Common myeloid progenitor, CD34-positive (primary cell): ENCODE results near the gene MFNG.

ENCODE experiments used
- CTCF ChIA-PET: fragments of 350-600 bp; sonication (Branson Sonifier 250); formaldehyde crosslinking; loops from one replicate; lab custom pipeline; 2021; ENCODE audit warnings: antibody characterized with exemption; lab: Charles Lee
- POLR2A ChIA-PET: fragments of 350-600 bp; sonication (Branson Sonifier 250); formaldehyde crosslinking; loops from one replicate; lab custom pipeline; 2021; ENCODE audit warnings: antibody characterized with exemption; lab: Charles Lee
- DNase-seq, 3 donors: peaks; one replicate each; pipeline versions ENCODE4 v3.0.0 to v3.0.0-alpha.2; 2013
- H3K27ac ChIP-seq, 2 experiments: 1 replicate in 1 of 2; 2 replicates in 1 of 2; pipeline ENCODE4 v1.7.0; 2013; ENCODE audit warnings: inconsistent platforms in 2 of 2, low read length in 2 of 2, mild to moderate bottlenecking in 2 of 2, low read depth in 1 of 2, moderate library complexity in 1 of 2; ENCODE audit not compliant: severe bottlenecking in 2 of 2, insufficient read depth in 1 of 2, poor library complexity in 1 of 2
- H3K27me3 ChIP-seq, 5 experiments: replicated peaks in 2 of 5; 1 replicate in 3 of 5; 2 replicates in 2 of 5; pipeline versions ENCODE4 v1.6.1 to v1.7.0; 2013; ENCODE audit warnings: low read length in 4 of 5, mild to moderate bottlenecking in 2 of 5, moderate library complexity in 2 of 5, inconsistent platforms in 1 of 5; ENCODE audit not compliant: insufficient read depth in 5 of 5, control insufficient read depth in 4 of 5
- H3K36me3 ChIP-seq, 4 experiments: 1 replicate in 2 of 4; 2 replicates in 2 of 4; pipeline versions ENCODE4 v1.6.1 to v1.7.0; 2013; ENCODE audit warnings: low read length in 3 of 4, control low read depth in 1 of 4, mild to moderate bottlenecking in 1 of 4; ENCODE audit not compliant: control insufficient read depth in 4 of 4, insufficient read depth in 4 of 4
- H3K4me1 ChIP-seq, 4 experiments: 1 replicate in 3 of 4; 2 replicates in 1 of 4; pipeline versions ENCODE4 v1.6.1 to v1.7.1; 2013; ENCODE audit warnings: low read length in 3 of 4, mild to moderate bottlenecking in 3 of 4, control low read depth in 1 of 4, inconsistent platforms in 1 of 4, moderate library complexity in 1 of 4; ENCODE audit not compliant: control insufficient read depth in 4 of 4, insufficient read depth in 4 of 4; ENCODE audit errors: control extremely low read depth in 1 of 4
- H3K4me3 ChIP-seq, 7 experiments: 1 replicate in 4 of 7; 2 replicates in 3 of 7; pipeline versions ENCODE4 v1.5.1 to v1.7.0; 2013; ENCODE audit warnings: mild to moderate bottlenecking in 7 of 7, low read length in 6 of 7, moderate library complexity in 6 of 7, inconsistent platforms in 2 of 7, low read depth in 2 of 7, control low read depth in 1 of 7; ENCODE audit not compliant: insufficient read depth in 4 of 7, control insufficient read depth in 1 of 7; ENCODE audit errors: extremely low read depth in 1 of 7
- H3K9me3 ChIP-seq, 5 experiments: 1 replicate in 4 of 5; 2 replicates in 1 of 5; pipeline versions ENCODE4 v1.6.1 to v1.7.1; 2013; ENCODE audit warnings: low read length in 4 of 5, mild to moderate bottlenecking in 2 of 5, inconsistent platforms in 1 of 5, low read depth in 1 of 5, moderate library complexity in 1 of 5; ENCODE audit not compliant: control insufficient read depth in 4 of 5, insufficient read depth in 2 of 5; ENCODE audit errors: control extremely low read depth in 1 of 5
- WGBS: methylation state at CpG from one replicate; pipeline ENCODE4 v1.1.5; 2013; ENCODE audit not compliant: insufficient coverage; 5-methylcytosine and 5-hydroxymethylcytosine counted together

Gene MFNG

DNA sequence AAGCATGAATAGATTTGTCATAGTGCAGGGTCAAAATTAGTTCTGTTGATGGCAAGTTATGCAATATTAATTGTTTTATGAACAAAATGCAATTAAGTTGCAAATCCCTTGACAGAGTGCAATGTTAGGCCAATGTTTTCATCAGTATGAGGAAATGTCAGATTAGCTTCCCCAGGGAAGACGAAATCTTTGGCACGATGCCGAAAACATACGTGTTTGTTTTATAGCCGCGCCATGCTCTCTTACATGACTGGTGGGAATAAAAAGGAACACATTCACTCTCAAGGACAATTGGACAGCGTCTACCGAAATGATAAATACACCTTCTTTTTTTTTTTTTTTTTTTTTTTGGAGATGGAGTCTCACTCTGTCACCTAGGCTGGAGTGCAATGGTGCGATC lies 27.0 kb downstream of the MFNG start:
- 98% methylated on average over 7 of the region's 9 CpGs for WGBS
- DNase-seq = no peak
- peaks cover 2 to 10% (median 4%) of the 10 kb centered on the region in 4 experiments for H3K4me1 ChIP-seq
- ChIA-PET POLR2A (interaction anchor here (0.7 kb wide), 1 partner anchor 129 kb away, joined by 5 read pairs; no protein-coding TSS in a partner anchor), CTCF (interaction anchor here (1.2 to 6.2 kb wide), 12 partner anchors 10 to 198 kb away, joined by 3 to 66 read pairs (median 6); no protein-coding TSS in a partner anchor)
- no peaks in the 10 kb centered on the region for H3K9me3 ChIP-seq
- H3K27me3 ChIP-seq = no peaks in the 10 kb centered on the region
- no peak overlapping the region for H3K27ac ChIP-seq
- H3K4me3 ChIP-seq = no peak overlapping the region
- H3K36me3 ChIP-seq = no peaks in the 10 kb centered on the region

DNA sequence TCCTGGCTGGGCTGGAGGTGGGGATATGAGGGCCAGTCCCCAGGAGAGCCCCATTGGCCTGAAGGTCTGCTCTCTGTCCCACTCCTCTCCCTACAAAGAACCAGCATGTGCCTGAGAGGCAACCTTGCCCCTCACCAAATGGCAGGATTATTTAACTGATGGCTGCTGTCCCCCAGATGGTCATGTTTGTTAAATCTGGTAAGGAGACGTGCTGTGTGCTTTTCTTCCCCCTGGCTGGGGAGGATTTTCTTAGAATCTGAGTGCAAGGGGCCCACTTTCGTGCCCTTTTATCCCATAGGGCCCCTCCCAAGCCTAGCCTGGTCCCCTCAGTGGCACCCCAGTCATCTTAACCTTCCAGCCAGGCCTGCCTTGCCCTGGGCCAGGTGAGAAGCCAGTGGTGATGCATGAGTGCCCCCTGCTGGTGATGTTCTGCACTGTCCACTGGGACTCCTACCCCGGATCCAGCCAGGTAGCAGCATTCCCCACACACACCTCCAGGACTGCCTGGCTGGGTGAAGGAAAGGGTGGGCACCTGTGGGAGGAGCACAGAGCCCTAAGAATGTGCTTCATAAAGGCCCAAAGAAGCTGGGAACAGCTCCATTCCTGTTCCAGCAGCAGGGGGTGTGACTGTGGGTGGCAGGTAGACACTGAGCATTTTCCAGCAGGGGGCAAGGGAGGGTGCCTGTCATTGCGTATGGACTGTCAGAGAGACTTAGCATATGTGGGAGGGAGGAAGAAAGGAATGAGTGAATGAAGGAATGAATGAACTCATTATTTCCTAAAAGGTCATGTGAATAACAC lies 28.9 kb downstream of the MFNG start:
- ChIA-PET POLR2A (interaction anchor here (1.2 kb wide), 1 partner anchor 290 kb away, joined by 3 read pairs; no protein-coding TSS in a partner anchor), CTCF (interaction anchor here (0.9 to 6.2 kb wide), 21 partner anchors 8 to 212 kb away, joined by 3 to 66 read pairs (median 4); partner anchors contain the start of gene ELFN2)
- WGBS = 68% methylated on average over 3 of the region's 4 CpGs
- H3K4me1 ChIP-seq = peaks cover 0 to 6% (median 3%) of the 10 kb centered on the region in 4 experiments
- no peaks in the 10 kb centered on the region for H3K36me3 ChIP-seq
- H3K9me3 ChIP-seq = no peaks in the 10 kb centered on the region
- no peak overlapping the region for H3K27ac ChIP-seq
- no peak overlapping the region for H3K4me3 ChIP-seq
- DNase-seq = peak; percentile 59 to 77 (median 71)
- H3K27me3 ChIP-seq = no peaks in the 10 kb centered on the region

DNA sequence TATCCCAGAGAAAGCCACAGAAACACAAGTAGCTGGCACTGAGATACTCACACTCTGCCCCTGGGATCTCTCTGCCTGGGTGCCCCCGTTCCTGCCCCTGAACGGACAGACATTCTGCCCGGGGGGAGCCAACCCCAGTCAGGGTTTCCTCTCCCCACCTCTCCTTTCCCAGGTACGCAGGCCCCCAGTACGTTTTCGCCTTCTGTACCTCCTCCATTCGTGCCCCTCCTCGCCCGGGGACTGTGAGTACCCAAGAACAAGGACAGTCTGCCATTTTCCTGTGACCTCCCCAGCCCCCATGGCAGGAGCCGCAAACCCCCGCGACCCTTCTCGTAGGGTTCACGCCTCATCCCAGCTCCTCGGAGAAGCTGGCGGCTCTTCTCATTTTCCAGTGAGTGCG lies 29.8 kb downstream of the MFNG start:
- Histone ChIP-seq H3K36me3 (no peaks in the 10 kb centered on the region), H3K27ac (no peak overlapping the region), H3K9me3 (peaks cover 0 to under 1% (median 0%) of the 10 kb centered on the region in 5 experiments), H3K4me1 (peaks cover 0 to 6% (median 3%) of the 10 kb centered on the region in 4 experiments), H3K27me3 (no peaks in the 10 kb centered on the region), H3K4me3 (no peak overlapping the region)
- POLR2A ChIA-PET = interaction anchor here (1.2 kb wide), 1 partner anchor 289 kb away, joined by 3 read pairs; no protein-coding TSS in a partner anchor
- CTCF ChIA-PET = interaction anchor here (0.7 to 6.2 kb wide), 17 partner anchors 9 to 212 kb away, joined by 3 to 66 read pairs (median 3); no protein-coding TSS in a partner anchor
- WGBS = 93% methylated on average over 12 of the region's 17 CpGs
- no peak for DNase-seq

DNA sequence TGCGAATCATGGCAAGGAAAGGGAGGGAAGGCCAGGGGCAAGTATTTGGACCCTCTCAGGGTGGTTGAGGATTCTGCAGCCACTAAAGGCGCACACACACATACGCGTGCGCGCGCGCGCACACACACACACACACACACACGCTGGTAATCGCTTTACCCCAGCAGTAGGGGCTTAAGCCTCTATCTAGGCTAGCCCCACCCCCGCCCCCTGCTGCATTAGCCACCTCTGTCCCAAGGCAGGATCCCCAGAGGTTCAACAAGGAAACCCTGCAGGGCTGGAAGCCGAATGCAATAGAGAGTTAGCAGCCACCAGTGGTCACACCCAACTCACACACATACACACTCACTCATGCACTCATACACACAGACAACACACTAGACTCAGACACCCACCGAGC lies 30.3 kb downstream of the MFNG start:
- 80% methylated on average over 1 of the region's 14 CpGs for WGBS
- H3K27ac ChIP-seq = no peak overlapping the region
- ChIA-PET POLR2A (no interaction called here), CTCF (interaction anchor here (0.7 to 6.2 kb wide), 16 partner anchors 10 to 211 kb away, joined by 3 to 66 read pairs (median 4); no protein-coding TSS in a partner anchor)
- H3K27me3 ChIP-seq = no peaks in the 10 kb centered on the region
- peaks cover 0 to 3% (median 0%) of the 10 kb centered on the region in 5 experiments for H3K9me3 ChIP-seq
- no peak overlapping the region for H3K4me3 ChIP-seq
- H3K36me3 ChIP-seq = no peaks in the 10 kb centered on the region
- DNase-seq = peak in 1 of 3 donors; percentile 16
- peaks cover 0 to 6% (median 3%) of the 10 kb centered on the region in 4 experiments for H3K4me1 ChIP-seq

DNA sequence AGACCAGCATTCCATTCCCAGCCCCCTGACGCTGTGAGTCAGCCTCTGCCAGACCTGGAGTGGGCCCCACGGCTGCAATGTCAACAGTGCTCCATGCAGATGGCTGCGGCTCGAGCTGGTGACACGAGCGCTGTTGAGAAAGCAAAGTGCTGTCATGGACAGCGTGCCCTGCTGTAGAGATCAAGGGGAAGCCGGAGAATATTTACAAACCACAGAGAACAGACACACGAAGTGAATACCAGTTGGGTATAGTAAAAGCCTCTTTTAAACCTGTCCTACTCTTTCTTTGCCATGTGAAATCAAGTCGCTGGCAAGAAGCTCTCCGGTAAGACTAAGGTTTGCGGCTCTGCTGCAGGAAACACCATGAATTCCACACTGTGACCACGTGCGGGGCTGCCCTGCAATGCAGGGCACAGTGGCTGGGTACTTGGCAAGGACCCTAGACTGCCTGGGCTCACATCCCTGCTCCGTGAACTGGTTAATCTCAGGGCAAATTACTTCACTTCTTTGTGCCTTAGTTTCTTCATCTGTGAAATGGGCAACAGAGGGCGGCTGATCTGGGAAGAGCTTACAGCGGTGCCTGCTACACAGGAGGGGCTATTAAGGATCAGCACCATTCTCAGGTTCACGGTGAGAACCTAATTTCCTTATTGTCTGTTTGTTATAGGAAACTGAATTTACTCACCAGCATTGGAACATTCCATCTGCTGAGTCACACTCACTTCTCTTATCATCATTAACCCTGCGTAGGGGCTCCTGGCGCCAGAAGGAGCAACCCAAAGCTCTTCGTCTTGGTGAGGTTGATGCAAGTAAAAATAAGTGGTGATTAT lies 31.1 kb downstream of the MFNG start:
- Histone ChIP-seq H3K27me3 (no peaks in the 10 kb centered on the region), H3K36me3 (no peaks in the 10 kb centered on the region), H3K27ac (no peak overlapping the region), H3K9me3 (peaks cover 0 to 3% (median 0%) of the 10 kb centered on the region in 5 experiments), H3K4me3 (no peak overlapping the region), H3K4me1 (peaks cover 0 to 8% (median 4%) of the 10 kb centered on the region in 4 experiments)
- 87% methylated on average over 17 of the region's 21 CpGs for WGBS
- peak in 2 of 3 donors; percentile 65 to 71 for DNase-seq
- POLR2A ChIA-PET = no interaction called here
- CTCF ChIA-PET = interaction anchor here (1.0 to 6.2 kb wide), 10 partner anchors 10 to 194 kb away, joined by 3 to 66 read pairs (median 6); no protein-coding TSS in a partner anchor

DNA sequence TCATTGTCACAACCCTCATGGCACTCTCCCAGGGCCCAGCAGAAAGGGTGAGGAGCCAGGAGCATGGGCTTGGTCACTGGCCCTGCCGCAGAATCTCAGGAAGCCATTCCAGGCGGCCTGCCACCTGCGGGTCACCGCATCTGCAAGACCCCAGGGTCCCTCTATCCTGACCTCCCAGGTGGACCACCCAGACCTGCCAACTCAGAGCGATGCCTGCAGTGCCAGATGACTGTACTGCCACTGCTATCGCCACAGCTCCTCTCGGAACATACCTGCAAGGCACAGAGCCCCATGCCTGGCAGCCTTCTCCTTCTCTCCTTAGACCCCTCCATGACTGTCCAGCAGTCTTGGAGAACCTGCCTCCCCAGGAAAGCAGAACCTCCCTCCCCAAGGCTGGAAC lies 32.5 kb downstream of the MFNG start:
- Histone ChIP-seq H3K36me3 (no peaks in the 10 kb centered on the region), H3K4me1 (peaks cover 3 to 18% (median 11%) of the 10 kb centered on the region in 4 experiments), H3K27me3 (no peaks in the 10 kb centered on the region), H3K27ac (no peak overlapping the region), H3K9me3 (peaks cover 0 to 3% (median 0%) of the 10 kb centered on the region in 5 experiments), H3K4me3 (no peak overlapping the region)
- DNase-seq = no peak
- CTCF ChIA-PET = interaction anchor here (1.1 to 6.2 kb wide), 2 partner anchors 134 to 137 kb away, joined by 3 to 66 read pairs; no protein-coding TSS in a partner anchor
- 98% methylated on average over 6 of the region's 7 CpGs for WGBS
- POLR2A ChIA-PET = interaction anchor here (0.6 kb wide), 1 partner anchor 143 kb away, joined by 3 read pairs; no protein-coding TSS in a partner anchor
